WTC11 (cell line): Measurements from ENCODE around the gene KPTN.

Experiments used
- CREB1 ChIP-seq: sonication (generic); formaldehyde crosslinking; IDR thresholded peaks from 2 replicates; pipeline ENCODE4 v1.8.0; 2023; ENCODE audit warnings: mild to moderate bottlenecking, missing genetic modification reagents
- ESRRA ChIP-seq: sonication (generic); formaldehyde crosslinking; IDR thresholded peaks from 2 replicates; pipeline ENCODE4 v1.8.1; 2022; ENCODE audit warnings: mild to moderate bottlenecking, missing genetic modification reagents, borderline replicate concordance
- FOXP1 ChIP-seq: sonication (generic); formaldehyde crosslinking; IDR thresholded peaks from 2 replicates; pipeline ENCODE4 v1.8.0; 2022; ENCODE audit warnings: missing genetic modification reagents, mild to moderate bottlenecking, moderate library complexity, borderline replicate concordance
- GTF2I ChIP-seq: fragments of 250-450 bp; sonication (Bioruptor Pico); conservative IDR thresholded peaks from 2 replicates; pipeline ENCODE4 v1.4.0; 2021; ENCODE audit warnings: mild to moderate bottlenecking
- NR1H2 ChIP-seq: sonication (generic); formaldehyde crosslinking; IDR thresholded peaks from 2 replicates; pipeline ENCODE4 v1.9.0; 2021; ENCODE audit warnings: mild to moderate bottlenecking, moderate library complexity, missing genetic modification reagents
- TF ChIP-seq, protein P1 (sequence below): fragments of 200-600 bp; IDR thresholded peaks from 2 replicates; pipeline ENCODE4 v1.8.0; 2022; ENCODE audit warnings: antibody characterized with exemption
- TF ChIP-seq, protein P2 (sequence below): sonication (generic); formaldehyde crosslinking; conservative IDR thresholded peaks from 2 replicates; pipeline ENCODE4 v1.8.1; 2022; ENCODE audit warnings: mild to moderate bottlenecking, missing genetic modification reagents
- TF ChIP-seq, protein P3 (sequence below): sonication (generic); formaldehyde crosslinking; IDR thresholded peaks from 2 replicates; pipeline ENCODE4 v1.8.0; 2022; ENCODE audit warnings: mild to moderate bottlenecking, missing genetic modification reagents
- TF ChIP-seq, protein P4 (sequence below): sonication (generic); formaldehyde crosslinking; conservative IDR thresholded peaks from 2 replicates; pipeline ENCODE4 v1.8.1; 2023; ENCODE audit warnings: mild to moderate bottlenecking, low read depth, missing genetic modification reagents, moderate library complexity
- TF ChIP-seq, protein P5 (sequence below): sonication (generic); formaldehyde crosslinking; IDR thresholded peaks from 2 replicates; pipeline ENCODE4 v1.8.1; 2022; ENCODE audit warnings: low read depth, missing genetic modification reagents, borderline replicate concordance
- TF ChIP-seq, protein P6 (sequence below): sonication (generic); formaldehyde crosslinking; IDR thresholded peaks from 2 replicates; pipeline ENCODE4 v1.8.0; 2022; ENCODE audit warnings: mild to moderate bottlenecking, missing genetic modification reagents

DNA sequence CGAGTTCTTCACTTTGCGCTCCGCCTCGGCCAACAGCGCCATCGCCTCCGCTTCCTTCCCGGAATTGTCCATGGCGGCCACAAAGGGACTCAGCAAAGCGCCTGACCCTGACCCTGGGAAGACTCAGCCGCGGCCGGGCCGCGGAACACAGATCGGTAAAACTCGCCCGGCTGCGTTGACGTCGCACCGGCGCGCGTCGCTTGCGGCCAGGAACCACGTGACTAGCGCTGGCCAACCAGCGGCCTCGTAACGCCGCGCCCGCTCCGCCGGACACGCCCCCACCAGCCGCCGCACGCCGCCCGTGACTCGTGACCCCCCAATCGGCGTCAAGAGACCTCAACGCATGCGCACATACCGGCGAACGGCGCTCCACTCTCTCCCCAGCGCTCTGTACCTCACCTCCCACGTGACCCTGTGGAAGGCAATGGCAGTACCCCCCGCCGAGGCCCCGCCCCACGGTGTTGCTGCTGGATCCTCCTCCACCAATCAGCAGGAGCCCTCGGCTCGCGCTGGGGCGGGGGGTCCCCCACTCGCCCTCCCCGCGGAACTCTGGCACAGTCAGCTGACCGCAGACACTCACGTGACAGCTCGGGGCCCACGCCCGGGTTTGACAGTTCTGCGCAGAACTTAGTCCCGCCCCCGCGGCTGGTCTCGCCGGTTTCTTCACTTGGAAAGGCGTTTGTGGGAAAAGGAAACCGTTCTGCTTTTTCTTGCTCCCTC is 31.0 kb upstream of the KPTN start, which contains the start of gene NAPA:
- TF ChIP-seq, protein P1, sequence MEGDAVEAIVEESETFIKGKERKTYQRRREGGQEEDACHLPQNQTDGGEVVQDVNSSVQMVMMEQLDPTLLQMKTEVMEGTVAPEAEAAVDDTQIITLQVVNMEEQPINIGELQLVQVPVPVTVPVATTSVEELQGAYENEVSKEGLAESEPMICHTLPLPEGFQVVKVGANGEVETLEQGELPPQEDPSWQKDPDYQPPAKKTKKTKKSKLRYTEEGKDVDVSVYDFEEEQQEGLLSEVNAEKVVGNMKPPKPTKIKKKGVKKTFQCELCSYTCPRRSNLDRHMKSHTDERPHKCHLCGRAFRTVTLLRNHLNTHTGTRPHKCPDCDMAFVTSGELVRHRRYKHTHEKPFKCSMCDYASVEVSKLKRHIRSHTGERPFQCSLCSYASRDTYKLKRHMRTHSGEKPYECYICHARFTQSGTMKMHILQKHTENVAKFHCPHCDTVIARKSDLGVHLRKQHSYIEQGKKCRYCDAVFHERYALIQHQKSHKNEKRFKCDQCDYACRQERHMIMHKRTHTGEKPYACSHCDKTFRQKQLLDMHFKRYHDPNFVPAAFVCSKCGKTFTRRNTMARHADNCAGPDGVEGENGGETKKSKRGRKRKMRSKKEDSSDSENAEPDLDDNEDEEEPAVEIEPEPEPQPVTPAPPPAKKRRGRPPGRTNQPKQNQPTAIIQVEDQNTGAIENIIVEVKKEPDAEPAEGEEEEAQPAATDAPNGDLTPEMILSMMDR: 0 out of 2 replicates have a peak, but pooled peaks have one; percentile 93
- TF ChIP-seq CREB1 (CRISPR knock-in tag) (no peak), GTF2I (CRISPR knock-in tag) (no peak), FOXP1 (CRISPR knock-in tag) (peak; percentile 61; the same call in 1 of the 2 replicates), NR1H2 (CRISPR knock-in tag) (no peak), ESRRA (CRISPR knock-in tag) (no peak)
- TF ChIP-seq, protein P2, sequence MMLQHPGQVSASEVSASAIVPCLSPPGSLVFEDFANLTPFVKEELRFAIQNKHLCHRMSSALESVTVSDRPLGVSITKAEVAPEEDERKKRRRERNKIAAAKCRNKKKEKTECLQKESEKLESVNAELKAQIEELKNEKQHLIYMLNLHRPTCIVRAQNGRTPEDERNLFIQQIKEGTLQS: no peak
- TF ChIP-seq, protein P3, sequence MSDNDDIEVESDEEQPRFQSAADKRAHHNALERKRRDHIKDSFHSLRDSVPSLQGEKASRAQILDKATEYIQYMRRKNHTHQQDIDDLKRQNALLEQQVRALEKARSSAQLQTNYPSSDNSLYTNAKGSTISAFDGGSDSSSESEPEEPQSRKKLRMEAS: peak; percentile 84
- TF ChIP-seq, protein P4, sequence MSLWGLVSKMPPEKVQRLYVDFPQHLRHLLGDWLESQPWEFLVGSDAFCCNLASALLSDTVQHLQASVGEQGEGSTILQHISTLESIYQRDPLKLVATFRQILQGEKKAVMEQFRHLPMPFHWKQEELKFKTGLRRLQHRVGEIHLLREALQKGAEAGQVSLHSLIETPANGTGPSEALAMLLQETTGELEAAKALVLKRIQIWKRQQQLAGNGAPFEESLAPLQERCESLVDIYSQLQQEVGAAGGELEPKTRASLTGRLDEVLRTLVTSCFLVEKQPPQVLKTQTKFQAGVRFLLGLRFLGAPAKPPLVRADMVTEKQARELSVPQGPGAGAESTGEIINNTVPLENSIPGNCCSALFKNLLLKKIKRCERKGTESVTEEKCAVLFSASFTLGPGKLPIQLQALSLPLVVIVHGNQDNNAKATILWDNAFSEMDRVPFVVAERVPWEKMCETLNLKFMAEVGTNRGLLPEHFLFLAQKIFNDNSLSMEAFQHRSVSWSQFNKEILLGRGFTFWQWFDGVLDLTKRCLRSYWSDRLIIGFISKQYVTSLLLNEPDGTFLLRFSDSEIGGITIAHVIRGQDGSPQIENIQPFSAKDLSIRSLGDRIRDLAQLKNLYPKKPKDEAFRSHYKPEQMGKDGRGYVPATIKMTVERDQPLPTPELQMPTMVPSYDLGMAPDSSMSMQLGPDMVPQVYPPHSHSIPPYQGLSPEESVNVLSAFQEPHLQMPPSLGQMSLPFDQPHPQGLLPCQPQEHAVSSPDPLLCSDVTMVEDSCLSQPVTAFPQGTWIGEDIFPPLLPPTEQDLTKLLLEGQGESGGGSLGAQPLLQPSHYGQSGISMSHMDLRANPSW (CRISPR knock-in tag): no peak
- TF ChIP-seq, protein P5, sequence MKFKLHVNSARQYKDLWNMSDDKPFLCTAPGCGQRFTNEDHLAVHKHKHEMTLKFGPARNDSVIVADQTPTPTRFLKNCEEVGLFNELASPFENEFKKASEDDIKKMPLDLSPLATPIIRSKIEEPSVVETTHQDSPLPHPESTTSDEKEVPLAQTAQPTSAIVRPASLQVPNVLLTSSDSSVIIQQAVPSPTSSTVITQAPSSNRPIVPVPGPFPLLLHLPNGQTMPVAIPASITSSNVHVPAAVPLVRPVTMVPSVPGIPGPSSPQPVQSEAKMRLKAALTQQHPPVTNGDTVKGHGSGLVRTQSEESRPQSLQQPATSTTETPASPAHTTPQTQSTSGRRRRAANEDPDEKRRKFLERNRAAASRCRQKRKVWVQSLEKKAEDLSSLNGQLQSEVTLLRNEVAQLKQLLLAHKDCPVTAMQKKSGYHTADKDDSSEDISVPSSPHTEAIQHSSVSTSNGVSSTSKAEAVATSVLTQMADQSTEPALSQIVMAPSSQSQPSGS (CRISPR knock-in tag): no peak
- TF ChIP-seq, protein P6, sequence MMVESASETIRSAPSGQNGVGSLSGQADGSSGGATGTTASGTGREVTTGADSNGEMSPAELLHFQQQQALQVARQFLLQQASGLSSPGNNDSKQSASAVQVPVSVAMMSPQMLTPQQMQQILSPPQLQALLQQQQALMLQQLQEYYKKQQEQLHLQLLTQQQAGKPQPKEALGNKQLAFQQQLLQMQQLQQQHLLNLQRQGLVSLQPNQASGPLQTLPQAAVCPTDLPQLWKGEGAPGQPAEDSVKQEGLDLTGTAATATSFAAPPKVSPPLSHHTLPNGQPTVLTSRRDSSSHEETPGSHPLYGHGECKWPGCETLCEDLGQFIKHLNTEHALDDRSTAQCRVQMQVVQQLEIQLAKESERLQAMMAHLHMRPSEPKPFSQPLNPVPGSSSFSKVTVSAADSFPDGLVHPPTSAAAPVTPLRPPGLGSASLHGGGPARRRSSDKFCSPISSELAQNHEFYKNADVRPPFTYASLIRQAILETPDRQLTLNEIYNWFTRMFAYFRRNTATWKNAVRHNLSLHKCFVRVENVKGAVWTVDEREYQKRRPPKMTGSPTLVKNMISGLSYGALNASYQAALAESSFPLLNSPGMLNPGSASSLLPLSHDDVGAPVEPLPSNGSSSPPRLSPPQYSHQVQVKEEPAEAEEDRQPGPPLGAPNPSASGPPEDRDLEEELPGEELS (CRISPR knock-in tag): no peak
